DLD1 (cell line): ENCODE results near the gene MMP23B.
"Not testable (repeated sequence)": the region's sequence is repeated elsewhere in the genome, so short reads cannot be mapped to it uniquely, and the experiment has no call there.

Source experiments
- in situ Hi-C: cut with HindIII; loops from 2 replicates; pipeline ENCODE4 v1.10.0; 2017; ENCODE audit warnings: low sequenced_read_pairs

MMP23B gene

DNA sequence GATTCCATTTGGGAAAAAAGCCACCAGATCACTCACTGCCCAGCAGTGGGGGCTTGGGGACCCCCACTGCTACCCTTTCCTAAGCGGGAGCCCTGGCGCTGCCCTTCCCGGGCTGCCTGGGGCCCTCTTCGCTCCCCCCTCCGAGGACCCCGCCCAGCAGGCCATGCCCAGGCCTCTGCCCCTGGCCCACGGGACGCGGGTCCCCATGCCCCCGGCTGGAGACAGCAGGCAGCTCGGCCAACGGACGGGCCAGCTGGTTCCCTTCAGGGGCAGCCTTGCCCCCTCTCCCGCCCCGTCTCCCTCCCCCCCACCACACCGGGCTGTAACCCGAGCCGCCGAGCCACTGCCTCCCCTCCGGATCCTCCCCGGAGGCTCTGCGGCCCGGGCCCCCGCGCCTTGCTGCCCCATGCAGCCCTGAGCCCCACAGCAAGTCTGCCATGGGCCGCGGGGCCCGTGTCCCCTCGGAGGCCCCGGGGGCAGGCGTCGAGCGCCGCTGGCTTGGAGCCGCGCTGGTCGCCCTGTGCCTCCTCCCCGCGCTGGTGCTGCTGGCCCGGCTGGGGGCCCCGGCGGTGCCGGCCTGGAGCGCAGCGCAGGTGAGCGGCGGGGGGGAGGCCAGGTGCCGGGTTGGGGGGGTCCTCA is at the start of gene MMP23B:
Gene MMP23B, plus strand, starts transcription at position 392 of the 639 bp plus-strand sequence. Its CDS starts 46 bp downstream, at position 438.
- in situ Hi-C loops: no loop called here

GRCh38 chr1:1582585-1583346 is 49.2 kb upstream of the MMP23B start:
- in situ Hi-C loops: no loop called here

GRCh38 chr1:1583347-1584010 is 48.5 kb upstream of the MMP23B start:
- in situ Hi-C loops: no loop called here

DNA sequence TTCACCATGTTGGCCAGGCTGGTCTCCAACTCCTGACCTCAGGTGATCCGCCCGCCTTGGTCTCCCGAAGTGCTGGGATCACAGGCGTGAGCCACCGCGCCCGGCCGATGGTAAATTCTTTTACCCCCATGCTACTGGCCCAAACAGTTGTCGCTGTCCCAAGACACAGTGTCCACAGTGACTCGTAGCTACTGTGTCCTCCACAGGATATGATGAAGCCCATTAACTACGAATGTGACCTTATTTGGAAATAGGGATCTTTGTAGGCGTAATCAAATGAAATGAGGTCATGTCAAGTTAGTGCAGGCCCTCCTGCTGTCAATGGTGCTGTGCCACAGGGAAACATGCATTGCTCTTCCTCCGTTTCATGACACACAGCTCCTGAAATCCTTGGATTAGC is 40.5 kb upstream of the MMP23B start:
- in situ Hi-C loops: no loop called here

- in situ Hi-C loops: no loop called here
These were observed 38.0 kb upstream of the MMP23B start for GRCh38 chr1:1593834-1594601.

- in situ Hi-C loops: no loop called here
These were observed 37.2 kb upstream of the MMP23B start for GRCh38 chr1:1594602-1595260.

- in situ Hi-C loops: not testable (repeated sequence)
These were observed 36.6 kb upstream of the MMP23B start for GRCh38 chr1:1595341-1595740.

GRCh38 chr1:1596493-1597274 is 35.3 kb upstream of the MMP23B start:
- in situ Hi-C loops: no loop called here

DNA sequence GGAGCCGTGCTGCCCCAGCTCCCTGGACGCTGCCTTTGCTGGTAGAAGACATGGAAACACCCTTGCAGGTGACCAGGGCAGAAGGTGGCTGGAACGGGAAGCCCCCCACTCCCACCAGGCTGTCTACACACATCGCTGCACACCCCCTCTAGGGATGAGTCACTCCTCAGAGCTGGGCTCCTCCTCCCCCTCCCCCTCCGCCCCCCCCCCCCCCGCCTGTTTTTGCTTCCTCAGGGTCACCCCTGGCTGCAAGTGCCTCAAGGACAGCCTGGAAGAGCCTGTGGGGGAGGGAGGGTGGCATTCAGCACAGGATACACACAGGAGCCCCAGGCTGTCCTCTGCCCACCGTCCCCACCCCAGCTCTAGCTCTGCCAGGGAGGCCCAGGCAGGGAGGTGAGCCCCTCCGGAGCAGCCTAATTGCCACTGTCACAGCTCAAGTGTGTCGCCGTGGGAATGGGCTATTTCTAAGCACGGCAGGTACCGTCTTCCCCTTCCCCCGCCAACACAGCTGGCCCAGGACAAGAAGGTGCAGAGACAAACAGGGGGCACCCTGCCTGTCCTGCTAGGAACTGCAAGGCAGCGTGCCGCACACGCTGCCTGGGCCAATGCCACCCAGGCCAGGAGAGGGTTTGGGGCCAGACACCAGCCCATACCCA is 34.6 kb upstream of the MMP23B start:
- in situ Hi-C loops: no loop called here

GRCh38 chr1:1598051-1598719 is 33.8 kb upstream of the MMP23B start:
- in situ Hi-C loops: no loop called here

- in situ Hi-C loops: no loop called here
These were observed 33.3 kb upstream of the MMP23B start for GRCh38 chr1:1598720-1599029.

- in situ Hi-C loops: no loop called here
These were observed 32.7 kb upstream of the MMP23B start for GRCh38 chr1:1599030-1599934.

DNA sequence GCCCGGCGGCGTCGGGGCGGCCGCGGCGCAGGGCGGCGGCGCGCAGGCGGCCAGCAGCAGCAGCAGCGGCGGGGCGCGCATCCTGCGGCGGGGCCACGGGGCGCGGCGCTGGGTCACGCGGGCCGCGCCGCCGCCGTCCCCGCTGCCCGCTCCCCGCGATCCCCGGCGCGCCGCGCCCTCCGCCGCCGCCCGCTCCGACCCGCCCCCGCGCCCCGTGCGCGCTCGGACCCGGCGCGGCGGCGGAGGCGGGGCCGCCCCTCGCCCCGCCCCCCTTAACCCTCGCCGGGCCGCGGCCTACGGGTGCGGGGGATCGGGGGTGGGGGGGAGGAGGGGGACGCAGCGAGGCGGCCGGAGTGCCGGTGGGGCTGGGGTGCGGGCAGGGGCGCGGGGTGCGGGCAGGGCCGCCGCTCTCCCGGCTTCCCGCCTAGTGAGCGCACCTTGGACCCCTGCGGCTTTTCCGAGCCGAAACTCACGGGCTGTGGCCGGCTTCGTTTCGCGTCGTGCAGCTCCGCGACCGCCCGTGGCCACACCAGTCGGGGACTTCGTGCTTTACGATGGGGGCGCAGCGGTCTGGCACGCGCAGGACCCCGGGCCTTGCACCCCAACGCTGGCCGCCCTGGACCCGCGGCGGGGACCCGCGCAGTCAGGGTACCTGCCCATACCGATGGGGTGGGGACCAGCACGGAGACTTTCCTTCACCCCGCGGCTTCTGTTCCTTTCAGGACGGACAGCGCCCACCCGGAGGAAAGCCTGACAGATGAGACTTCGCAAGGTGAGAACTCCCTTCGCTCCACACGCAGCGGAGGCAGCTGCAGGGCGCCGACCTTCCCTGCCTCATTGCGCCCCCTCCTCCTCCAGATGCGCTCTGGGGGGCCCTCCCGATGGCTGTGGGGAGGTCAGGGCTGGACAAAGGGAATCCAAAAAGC is 31.8 kb upstream of the MMP23B start, which contains the start of gene FNDC10:
Gene FNDC10, minus strand, starts transcription at position 201 of the 926 bp plus-strand sequence. Its CDS starts 120 bp downstream, at position 81.
- in situ Hi-C loops: no loop called here

GRCh38 chr1:1600861-1601563 is 31.0 kb upstream of the MMP23B start:
- in situ Hi-C loops: no loop called here

- in situ Hi-C loops: no loop called here
These were observed 30.2 kb upstream of the MMP23B start for GRCh38 chr1:1601564-1602303.
